H1 (cell line): ENCODE results near the gene POU4F1. TPM values are rescaled to one million over a fixed set of nuclear protein-coding genes. Genes with fewer than 3 reads are reported as not detected.

Experiments used
- CTCF ChIA-PET: fragments of 300-600 bp; sonication (Branson Sonifier 250); formaldehyde crosslinking; loops from one replicate; lab custom pipeline; 2021; ENCODE audit not compliant: partially characterized antibody; lab: Charles Lee
- POLR2A ChIA-PET: fragments of 300-600 bp; sonication (Branson Sonifier 250); formaldehyde crosslinking; loops from one replicate; lab custom pipeline; 2021; ENCODE audit warnings: inconsistent platforms; ENCODE audit not compliant: partially characterized antibody; lab: Charles Lee
- DNase-seq, 2 experiments: peaks; one replicate each; pipeline versions ENCODE4 v3.0.0 to v3.0.0-alpha.2; 2010 to 2022; ENCODE audit warnings: low spot score in 2 of 2, low read depth in 1 of 2, mixed read lengths in 1 of 2
- FAIRE-seq: peaks from 2 replicates; lab custom pipeline; 2011; peaks lifted over from hg19 to GRCh38; lab: Jason Lieb, UNC
- H2AFZ ChIP-seq: 2 replicates; pipeline ENCODE4 v1.8.1; 2012; ENCODE audit warnings: low read length, inconsistent platforms
- H2AK5ac ChIP-seq: 2 replicates; pipeline ENCODE4 v1.6.1; 2013; ENCODE audit warnings: low read depth, low read length
- H2BK120ac ChIP-seq: replicated peaks from 2 replicates; pipeline ENCODE3; 2013; ENCODE audit warnings: low read depth, low read length, inconsistent platforms
- H2BK12ac ChIP-seq: 2 replicates; pipeline ENCODE4 v1.6.1; 2013; ENCODE audit warnings: low read depth, low read length
- H2BK15ac ChIP-seq: 2 replicates; pipeline ENCODE4 v1.6.1; 2013; ENCODE audit warnings: low read length
- H2BK20ac ChIP-seq: 2 replicates; pipeline ENCODE4 v1.6.1; 2013; ENCODE audit warnings: low read length
- H2BK5ac ChIP-seq: 2 replicates; pipeline ENCODE4 v1.6.1; 2013; ENCODE audit warnings: low read depth, low read length
- H3K14ac ChIP-seq: 2 replicates; pipeline ENCODE4 v1.6.1; 2013; ENCODE audit warnings: inconsistent platforms; ENCODE audit not compliant: insufficient read length
- H3K18ac ChIP-seq: 2 replicates; pipeline ENCODE4 v1.6.1; 2013; ENCODE audit warnings: low read length; ENCODE audit errors: extremely low read depth
- H3K23ac ChIP-seq: 2 replicates; pipeline ENCODE4 v1.6.1; 2013; ENCODE audit warnings: inconsistent platforms; ENCODE audit not compliant: insufficient read length
- H3K23me2 ChIP-seq: 2 replicates; pipeline ENCODE4 v1.6.1; 2013; ENCODE audit warnings: low read depth, low read length
- H3K27ac ChIP-seq: 2 replicates; pipeline ENCODE4 v1.6.1; 2011; ENCODE audit warnings: low read depth, low read length, inconsistent platforms
- H3K27me3 ChIP-seq, 4 experiments: replicated peaks in 1 of 4; 1 replicate in 1 of 4; 2 replicates in 3 of 4; pipeline versions ENCODE4 v1.6.1 to v1.8.1; 2011 to 2013; ENCODE audit warnings: low read length in 3 of 4, mild to moderate bottlenecking in 3 of 4, inconsistent platforms in 2 of 4, mixed read lengths in 2 of 4, moderate library complexity in 1 of 4; ENCODE audit not compliant: control insufficient read depth in 3 of 4, insufficient read depth in 3 of 4; ENCODE audit errors: extremely low read depth in 1 of 4
- H3K36me3 ChIP-seq, 4 experiments: 2 replicates each; pipeline versions ENCODE4 v1.6.1 to v1.8.1; 2011 to 2013; ENCODE audit warnings: mild to moderate bottlenecking in 4 of 4, low read length in 3 of 4, moderate library complexity in 2 of 4, control low read depth in 1 of 4, inconsistent platforms in 1 of 4; ENCODE audit not compliant: insufficient read depth in 4 of 4, control insufficient read depth in 2 of 4
- H3K4ac ChIP-seq: replicated peaks from 2 replicates; pipeline ENCODE3; 2013; ENCODE audit warnings: low read length, low read depth, mixed read lengths, inconsistent platforms; ENCODE audit not compliant: insufficient read length
- H3K4me1 ChIP-seq, 4 experiments: replicated peaks in 1 of 4; 1 replicate in 1 of 4; 2 replicates in 3 of 4; pipeline versions ENCODE4 v1.6.1 to v1.8.1; 2011 to 2013; ENCODE audit warnings: low read length in 3 of 4, inconsistent platforms in 2 of 4, mixed read lengths in 1 of 4; ENCODE audit not compliant: insufficient read depth in 4 of 4, control insufficient read depth in 3 of 4
- H3K4me2 ChIP-seq, 2 experiments: 2 replicates each; pipeline versions ENCODE4 v1.6.1 to v1.8.1; 2011 to 2013; ENCODE audit warnings: low read depth in 2 of 2, low read length in 2 of 2, control low read depth in 1 of 2, inconsistent platforms in 1 of 2, mild to moderate bottlenecking in 1 of 2; ENCODE audit not compliant: insufficient read depth in 1 of 2
- H3K4me3 ChIP-seq, 4 experiments: fragments of 200-600, 300-600 bp in 1 of 4; sonication (generic), shearing (Covaris generic), sonication (Bioruptor Twin) in 1 of 4; 2 replicates each; pipeline versions ENCODE4 v1.5.1 to v1.8.1; 2011 to 2016; ENCODE audit warnings: low read length in 4 of 4, low read depth in 3 of 4, control low read depth in 2 of 4, inconsistent platforms in 2 of 4, mild to moderate bottlenecking in 2 of 4, mixed read lengths in 1 of 4, moderate library complexity in 1 of 4; ENCODE audit not compliant: insufficient read depth in 2 of 4; ENCODE audit errors: extremely low read depth in 1 of 4
- H3K56ac ChIP-seq: replicated peaks from 2 replicates; pipeline ENCODE3; 2013; ENCODE audit warnings: low read depth, mild to moderate bottlenecking, mixed read lengths, low read length, inconsistent platforms; ENCODE audit not compliant: insufficient read length
- H3K79me1 ChIP-seq: 2 replicates; pipeline ENCODE4 v1.6.1; 2013; ENCODE audit warnings: low read depth, low read length, control low read depth
- H3K79me2 ChIP-seq, 2 experiments: 2 replicates each; pipeline versions ENCODE4 v1.6.1 to v1.8.1; 2012 to 2013; ENCODE audit warnings: low read length in 2 of 2, mild to moderate bottlenecking in 2 of 2, inconsistent platforms in 1 of 2; ENCODE audit not compliant: insufficient read depth in 2 of 2, control insufficient read depth in 1 of 2
- H3K9ac ChIP-seq, 4 experiments: replicated peaks in 1 of 4; 1 replicate in 1 of 4; 2 replicates in 3 of 4; pipeline versions ENCODE4 v1.6.1 to v1.8.1; 2011 to 2013; ENCODE audit warnings: low read depth in 3 of 4, low read length in 3 of 4, control low read depth in 2 of 4, mild to moderate bottlenecking in 2 of 4, moderate library complexity in 2 of 4, inconsistent platforms in 1 of 4; ENCODE audit errors: extremely low read depth in 1 of 4
- H3K9me3 ChIP-seq, 2 experiments: 2 replicates each; pipeline versions ENCODE4 v1.6.1 to v1.8.1; 2012 to 2013; ENCODE audit warnings: mild to moderate bottlenecking in 2 of 2, moderate library complexity in 2 of 2, control low read depth in 1 of 2, inconsistent platforms in 1 of 2, low read depth in 1 of 2, low read length in 1 of 2, mixed read lengths in 1 of 2; ENCODE audit not compliant: insufficient read depth in 2 of 2
- H4K20me1 ChIP-seq, 2 experiments: replicated peaks in 1 of 2; 2 replicates each; pipeline versions ENCODE3 to v1.8.1; 2011 to 2013; ENCODE audit warnings: inconsistent platforms in 2 of 2, low read length in 2 of 2, mild to moderate bottlenecking in 1 of 2; ENCODE audit not compliant: insufficient read depth in 2 of 2, control insufficient read depth in 1 of 2
- H4K5ac ChIP-seq: 2 replicates; pipeline ENCODE4 v1.6.1; 2013; ENCODE audit warnings: low read length, low read depth, mixed read lengths, inconsistent platforms; ENCODE audit not compliant: insufficient read length
- H4K8ac ChIP-seq: 2 replicates; pipeline ENCODE4 v1.8.0; 2013; ENCODE audit warnings: mild to moderate bottlenecking, moderate library complexity, low read length, inconsistent platforms; ENCODE audit not compliant: insufficient read depth; ENCODE audit errors: extremely low read depth
- H4K91ac ChIP-seq: replicated peaks from 2 replicates; pipeline ENCODE3; 2013; ENCODE audit warnings: low read length, mixed read lengths, inconsistent platforms; ENCODE audit not compliant: insufficient read length
- BCL11A ChIP-seq, 2 experiments: IDR thresholded peaks; one replicate each; pipeline ENCODE4 v1.6.1; 2011; ENCODE audit warnings: low read depth in 2 of 2, low read length in 2 of 2, mild to moderate bottlenecking in 2 of 2
- EP300 ChIP-seq, 2 experiments: IDR thresholded peaks; 1 replicate in 1 of 2; 2 replicates in 1 of 2; pipeline ENCODE4 v1.6.1; 2011 to 2012; ENCODE audit warnings: low read depth in 2 of 2, low read length in 2 of 2, mild to moderate bottlenecking in 2 of 2, borderline replicate concordance in 1 of 2, inconsistent platforms in 1 of 2, moderate library complexity in 1 of 2
- EZH2 ChIP-seq: fragments of 200-600 bp; sonication (generic); IDR thresholded peaks from 2 replicates; pipeline ENCODE4 v1.7.1; 2012; ENCODE audit warnings: low read depth, mild to moderate bottlenecking, moderate library complexity, low read length, inconsistent platforms; ENCODE audit not compliant: severe bottlenecking
- KDM1A ChIP-seq: fragments of 200-600, 300-600 bp; sonication (generic); IDR thresholded peaks from 2 replicates; pipeline ENCODE4 v1.7.1; 2016; ENCODE audit warnings: mild to moderate bottlenecking, low read length, borderline replicate concordance
- RFX5 ChIP-seq: IDR thresholded peaks from 2 replicates; pipeline ENCODE4 v1.6.1; 2011; ENCODE audit warnings: low read depth, low read length, improper control_type of control experiment, borderline replicate concordance
- RNF2 ChIP-seq: fragments of 200-900, 300-1000 bp; sonication (generic); IDR thresholded peaks from 2 replicates; pipeline ENCODE4 v1.7.1; 2016; ENCODE audit warnings: borderline replicate concordance, low read depth, mild to moderate bottlenecking, antibody characterized with exemption, low read length; ENCODE audit not compliant: poor library complexity, severe bottlenecking; ENCODE audit errors: missing control alignments
- SUZ12 ChIP-seq: fragments of 200-600 bp; sonication (generic); IDR thresholded peaks from 2 replicates; pipeline ENCODE4 v1.6.1; 2012; ENCODE audit warnings: mild to moderate bottlenecking, inconsistent platforms, low read length, moderate library complexity, mixed read lengths
- TEAD4 ChIP-seq: IDR thresholded peaks from 2 replicates; pipeline ENCODE4 v1.6.1; 2012; ENCODE audit warnings: low read depth, low read length, inconsistent platforms, mixed read lengths
- WGBS, 2 experiments: shearing (Covaris generic) in 1 of 2; methylation state at CpG; one replicate each; pipeline versions ENCODE4 v1.1.6 to v1.1.7; 2013 to 2015; ENCODE audit warnings: low lambda C conversion rate in 2 of 2, mixed read lengths in 2 of 2, inconsistent platforms in 1 of 2, low coverage in 1 of 2, missing lambda C conversion rate in 1 of 2; ENCODE audit not compliant: insufficient replicate concordance in 2 of 2, insufficient coverage in 1 of 2, insufficient read length in 1 of 2; ENCODE audit errors: extremely low coverage in 1 of 2, missing lambda C conversion rate in 1 of 2; 5-methylcytosine and 5-hydroxymethylcytosine counted together
- polyA plus RNA-seq, 7 experiments: library from polyadenylated mRNA; depleted of rRNA in 3 of 7; stranded (reverse) in 5 of 7; unstranded in 2 of 7; fragments of >200 nt in 5 of 7; fragments of 200-250 nt in 2 of 7; gene quantifications; 1 replicate in 5 of 7; 2 replicates in 1 of 7; 4 replicates in 1 of 7; pipeline versions ENCODE4 v1.2.1 to v1.2.3, GENCODE V29; 2011 to 2013; ENCODE audit warnings: missing spikeins in 2 of 7, mixed read lengths in 2 of 7
- total RNA-seq: library from RNA; stranded (reverse); fragmentation: NEBNext Ultra II Directional; extraction: Animal tissue kit (Norgen Biotek cat#: 25700); gene quantifications from 2 replicates; pipeline ENCODE4 v1.2.1, GENCODE V29; 2021
- TF ChIP-seq, protein P1 (sequence below): IDR thresholded peaks from 2 replicates; pipeline ENCODE4 v1.6.1; 2012; ENCODE audit warnings: inconsistent platforms

POU4F1 gene
- total and polyA plus RNA-seq, 2 of the 8 experiments (the other 6 are each of a cell fraction or from before 2014, with no cell fraction given): 0.09 to 0.32 TPM

DNA sequence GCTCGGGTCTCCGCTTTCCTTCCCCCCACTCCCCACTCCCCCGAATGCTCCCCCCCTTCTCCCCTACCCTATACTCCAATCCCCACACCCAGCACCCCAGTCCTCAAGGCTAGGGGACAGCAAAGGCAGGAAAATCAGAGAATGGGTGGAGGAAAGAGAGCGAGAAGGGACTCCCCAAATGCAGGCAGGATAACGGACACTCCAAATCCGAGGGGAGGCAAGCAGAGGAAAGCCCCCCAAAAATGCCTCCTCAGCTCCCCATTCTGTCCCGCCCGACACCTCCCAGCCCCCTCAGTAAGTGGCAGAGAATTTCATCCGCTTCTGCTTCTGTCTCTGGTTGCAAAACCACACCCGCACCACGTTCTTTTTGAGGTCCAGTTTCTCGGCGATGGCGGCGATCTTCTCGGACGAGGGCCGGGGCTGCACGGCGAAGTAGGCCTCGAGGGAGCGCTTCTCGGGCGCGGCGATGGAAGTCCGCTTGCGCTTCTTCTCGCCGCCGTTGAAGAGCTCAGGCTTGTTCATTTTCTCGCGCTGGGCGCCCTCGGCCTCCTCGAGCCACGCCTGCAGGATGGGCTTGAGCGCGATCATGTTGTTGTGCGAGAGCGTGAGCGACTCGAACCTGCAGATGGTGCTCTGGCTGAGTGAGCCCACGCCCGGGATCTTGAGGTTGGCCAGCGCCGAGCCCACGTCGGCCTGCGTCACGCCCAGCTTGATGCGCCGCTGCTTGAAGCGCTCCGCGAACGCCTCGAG is 2.1 kb downstream of the POU4F1 start:
- Histone ChIP-seq H3K4ac (no peak overlapping the region), H3K27ac (no peak overlapping the region), H2BK20ac (no peak overlapping the region), H3K23ac (no peak overlapping the region), H3K14ac (no peak overlapping the region), H4K91ac (no peak overlapping the region), H3K23me2 (peaks cover 19% of the 10 kb centered on the region; the same call in 1 of the 2 replicates), H3K27me3 (peaks cover 85 to 97% (median 94%) of the 10 kb centered on the region in 4 experiments), H3K79me2 (no peaks in the 10 kb centered on the region), H2BK120ac (no peak overlapping the region), H2BK5ac (no peak overlapping the region), H3K4me3 (peak overlapping the region; percentile 21 to 57 (median 31)), H3K9ac (no peak overlapping the region), H4K20me1 (peaks cover 17 to 23% of the 10 kb centered on the region in 2 experiments), H2BK15ac (no peak overlapping the region; the same call in 1 of the 2 replicates), H3K18ac (0 out of 2 replicates have a peak overlapping the region, but pooled peaks have one; percentile 24), H3K9me3 (no peaks in the 10 kb centered on the region), H2AFZ (no peak overlapping the region), H3K4me1 (peaks cover 0 to 35% (median 10%) of the 10 kb centered on the region in 4 experiments; a peak in 6 of 7 replicates), H3K36me3 (no peaks in the 10 kb centered on the region; a peak in 1 of 8 replicates), H2AK5ac (no peak overlapping the region), H3K79me1 (no peaks in the 10 kb centered on the region), H4K8ac (peak overlapping the region; percentile 75), H3K56ac (no peak overlapping the region), H2BK12ac (peak overlapping the region; percentile 84; the same call in 1 of the 2 replicates), H3K4me2 (peak overlapping the region; percentile 79 to 93), H4K5ac (no peak overlapping the region)
- FAIRE-seq: no peak
- 2% methylated on average over 51 of the region's 58 CpGs; no CpG with 5 or more reads in 1 of the 2 experiments for WGBS, 2 experiments
- peak in 1 of 2 experiments; percentile 65 for DNase-seq
- ChIA-PET POLR2A (no interaction called here), CTCF (interaction anchor here (0.9 to 1.2 kb wide), 2 partner anchors 14 kb away, joined by 3 to 4 read pairs; no protein-coding TSS in a partner anchor)
- TF ChIP-seq EZH2: peak; percentile 83
- TF ChIP-seq EP300 (IDR thresholded peaks at IDR 0.05; ENCODE audit: borderline replicate concordance in 1 of 2, low read depth in 2 of 2, low read length in 2 of 2): no peak
- TF ChIP-seq TEAD4: no peak
- no peak for TF ChIP-seq BCL11A (IDR thresholded peaks at IDR 0.05; ENCODE audit: low read depth in 2 of 2, low read length in 2 of 2)
- TF ChIP-seq, protein P1, sequence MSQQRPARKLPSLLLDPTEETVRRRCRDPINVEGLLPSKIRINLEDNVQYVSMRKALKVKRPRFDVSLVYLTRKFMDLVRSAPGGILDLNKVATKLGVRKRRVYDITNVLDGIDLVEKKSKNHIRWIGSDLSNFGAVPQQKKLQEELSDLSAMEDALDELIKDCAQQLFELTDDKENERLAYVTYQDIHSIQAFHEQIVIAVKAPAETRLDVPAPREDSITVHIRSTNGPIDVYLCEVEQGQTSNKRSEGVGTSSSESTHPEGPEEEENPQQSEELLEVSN: peak; percentile 48; the same call in 1 of the 2 replicates
- no peak for TF ChIP-seq RFX5
- no peak for TF ChIP-seq KDM1A
- peak; percentile 83 for TF ChIP-seq SUZ12
- peak; percentile 54 for TF ChIP-seq RNF2
